GM18907 (cell line): Measurements from ENCODE around the gene ARHGEF12.

Experiments
- ATAC-seq: cut with Tn5 transposase; IDR thresholded peaks from one replicate; pipeline ENCODE4 v1.9.1; 2021; ENCODE audit warnings: mild to moderate bottlenecking, moderate library complexity; ENCODE audit not compliant: unreplicated experiment

The ARHGEF12 gene

GRCh38 chr11:120383518-120384155 lies 47.4 kb downstream of the ARHGEF12 start:
- no peak for ATAC-seq

DNA sequence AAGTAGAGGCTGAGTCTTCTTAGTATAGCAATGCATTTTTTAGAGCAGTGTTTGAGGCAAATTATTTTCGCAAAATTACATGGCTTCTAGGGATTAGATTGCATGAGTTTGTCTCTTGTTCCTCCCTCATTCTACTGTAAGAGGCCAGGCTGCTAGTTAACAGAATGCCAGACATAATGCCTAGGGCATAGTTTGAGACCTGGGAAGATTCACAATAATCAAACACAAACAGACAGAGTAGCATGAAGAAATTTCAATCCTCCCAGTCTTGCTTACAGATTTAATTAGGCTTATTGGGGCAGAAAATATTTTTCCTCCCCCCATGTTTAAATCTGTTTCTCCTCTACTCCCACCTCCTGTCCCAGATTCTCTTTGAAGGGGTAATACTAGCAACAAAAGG lies 48.3 kb downstream of the ARHGEF12 start:
- no peak for ATAC-seq

DNA sequence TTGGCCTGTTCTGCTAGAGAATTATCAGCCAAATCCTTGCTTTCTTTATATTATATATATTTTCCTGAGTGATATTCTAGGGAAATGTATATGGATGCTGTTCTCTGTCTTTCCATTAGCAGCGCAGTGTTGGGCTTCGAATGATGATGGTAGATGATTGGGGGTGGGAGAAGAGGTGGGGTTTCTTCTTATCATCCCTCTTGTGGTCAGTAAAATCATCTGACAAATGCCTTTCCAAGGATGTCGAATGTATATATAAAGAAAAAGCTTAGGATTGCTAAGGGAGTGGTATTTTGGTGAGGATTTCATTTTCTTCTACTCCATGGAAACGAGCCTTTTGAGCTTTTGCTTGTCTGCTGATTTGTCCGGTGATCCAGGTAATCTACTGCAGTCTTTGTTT lies 48.9 kb downstream of the ARHGEF12 start:
- no peak for ATAC-seq

DNA sequence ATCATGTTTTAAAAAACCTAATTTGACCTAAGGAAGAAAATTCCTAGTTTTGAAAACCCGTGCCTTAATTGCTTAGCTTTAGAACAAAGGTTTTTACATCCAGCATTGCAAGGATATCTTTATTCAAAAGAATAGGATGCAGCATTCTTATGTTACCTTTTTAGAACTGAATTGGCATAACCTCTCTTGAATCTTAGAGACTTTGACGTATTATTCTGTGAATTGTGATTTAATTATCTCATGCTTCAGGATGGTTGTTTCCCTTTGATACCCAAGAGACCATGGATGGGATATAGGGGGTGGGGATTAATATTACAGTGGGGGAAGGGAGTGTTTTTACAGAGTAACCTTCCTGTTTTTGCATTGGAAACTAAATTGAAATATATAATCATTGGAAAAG lies 49.4 kb downstream of the ARHGEF12 start:
- ATAC-seq = no peak

DNA sequence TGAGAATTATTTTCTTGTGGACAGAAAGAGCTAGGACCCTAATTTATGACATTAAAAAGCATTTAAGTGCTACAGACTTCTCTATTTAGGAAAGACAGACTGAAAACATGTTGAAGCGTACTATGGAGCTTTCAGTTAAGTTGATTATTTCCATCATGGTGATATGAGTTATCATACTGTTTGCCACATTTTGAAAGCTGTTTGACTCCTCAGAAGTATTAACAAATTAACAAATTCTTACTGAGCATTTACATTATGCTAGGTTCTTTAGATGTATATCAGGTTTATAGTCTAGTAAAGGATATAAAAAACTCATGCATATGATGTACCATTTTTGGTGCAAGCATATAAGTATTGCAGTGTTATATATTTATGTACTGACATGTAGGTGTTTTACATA lies 50.1 kb downstream of the ARHGEF12 start:
- ATAC-seq = no peak

- no peak for ATAC-seq
Observed at GRCh38 chr11:120386774-120387371, 50.7 kb downstream of the ARHGEF12 start.

DNA sequence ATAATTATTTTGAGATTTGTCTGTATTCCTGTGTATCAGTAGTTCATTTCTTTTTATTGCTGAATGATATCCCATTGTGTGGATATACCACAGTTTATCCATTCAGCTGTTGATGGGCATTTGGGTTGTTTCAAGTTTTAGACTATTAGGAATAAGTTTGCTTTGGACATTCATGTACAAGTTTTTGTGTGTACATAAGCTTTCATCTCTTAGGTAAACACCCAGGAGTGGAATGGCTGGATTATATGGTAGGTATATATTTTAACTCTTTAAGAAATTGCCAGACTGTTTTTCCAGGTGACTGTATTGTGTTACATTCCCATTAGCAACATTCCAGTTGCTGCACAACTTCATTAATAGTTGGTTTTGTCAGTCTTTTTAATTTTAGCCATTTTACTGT lies 52.0 kb downstream of the ARHGEF12 start:
- ATAC-seq = no peak

- no peak for ATAC-seq
Observed at GRCh38 chr11:120389693-120390584, 53.7 kb downstream of the ARHGEF12 start.

- ATAC-seq = no peak
Observed at GRCh38 chr11:120390585-120390922, 54.3 kb downstream of the ARHGEF12 start.

DNA sequence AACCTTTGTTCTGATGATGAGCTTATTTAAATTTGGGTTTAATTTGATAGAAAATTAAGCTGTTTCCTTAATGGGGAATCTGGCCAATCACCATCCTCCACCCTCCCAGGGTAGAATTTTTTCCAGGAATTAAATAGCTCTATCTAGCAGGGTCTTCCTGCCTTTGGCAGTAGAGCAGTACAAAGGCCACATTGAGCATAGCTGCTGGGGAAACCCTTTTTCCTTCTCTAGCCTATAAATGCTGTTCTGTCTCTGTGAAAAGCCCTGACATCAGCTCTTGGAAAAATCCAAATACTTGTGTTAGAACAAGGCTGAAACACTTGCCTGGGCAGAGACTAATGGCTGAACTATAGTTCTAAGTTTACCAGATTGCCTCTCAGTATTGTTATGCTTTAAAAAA lies 55.1 kb downstream of the ARHGEF12 start:
- ATAC-seq = no peak

- no peak for ATAC-seq
Observed at GRCh38 chr11:120391854-120392253, 55.6 kb downstream of the ARHGEF12 start.

- no peak for ATAC-seq
Observed at GRCh38 chr11:120392314-120392713, 56.1 kb downstream of the ARHGEF12 start.

DNA sequence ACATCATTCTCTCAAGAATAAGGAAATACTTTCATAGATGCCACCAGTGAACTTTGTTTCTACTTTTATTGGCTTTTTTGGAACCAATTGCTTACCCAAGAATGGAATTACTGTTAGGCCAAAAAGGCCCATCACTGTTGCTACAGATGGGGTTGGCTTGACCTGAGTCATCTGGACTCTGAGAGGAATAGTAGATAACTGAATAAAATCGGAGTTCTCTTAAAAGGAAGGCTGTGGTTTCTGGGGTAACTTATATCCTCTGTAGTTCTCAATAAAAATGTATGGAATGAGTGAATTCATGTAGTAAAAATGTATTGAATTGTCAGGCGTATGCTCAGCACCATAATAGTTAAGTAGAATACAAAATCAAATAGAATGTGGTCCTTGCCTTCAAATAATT lies 56.6 kb downstream of the ARHGEF12 start:
- ATAC-seq = no peak

DNA sequence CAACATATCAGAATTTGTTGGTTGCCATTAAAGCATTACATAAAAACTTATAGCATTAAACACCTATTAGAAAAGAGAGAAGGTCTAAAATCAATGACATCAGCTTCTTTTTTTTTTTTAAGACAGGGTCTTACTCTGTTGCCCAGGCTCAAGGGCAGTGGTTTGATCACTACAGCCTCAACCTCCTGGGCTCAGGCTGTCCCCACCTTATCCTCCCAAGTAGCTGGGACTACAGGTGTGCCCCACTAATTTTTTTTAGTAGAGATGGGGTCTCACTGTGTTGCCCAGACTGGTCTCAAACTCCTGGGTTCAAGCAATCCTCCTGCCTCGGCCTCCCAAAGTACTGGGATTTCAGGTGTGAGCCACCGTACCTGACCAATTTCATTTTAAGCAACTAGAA lies 57.9 kb downstream of the ARHGEF12 start:
- ATAC-seq = no peak

- no peak for ATAC-seq
Observed at GRCh38 chr11:120395778-120396177, 59.6 kb downstream of the ARHGEF12 start.

DNA sequence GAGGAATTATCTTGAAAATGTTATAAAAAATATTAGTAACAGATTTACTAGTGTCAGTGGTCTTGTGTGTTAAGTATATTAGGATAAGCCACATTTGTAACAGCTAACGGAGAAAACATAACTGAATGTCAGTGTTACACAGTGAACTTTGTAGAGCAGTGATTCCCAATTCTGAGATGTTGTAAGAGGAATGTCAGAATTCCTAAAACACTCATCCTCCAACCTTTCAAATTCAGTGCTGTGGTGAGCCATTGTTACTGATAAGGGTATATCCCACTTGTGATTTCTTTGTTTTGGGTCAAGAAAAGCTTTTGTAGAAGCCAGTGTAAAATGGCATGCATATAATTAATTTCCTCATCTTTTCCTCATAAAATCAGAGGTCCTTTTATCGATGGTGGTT lies 61.9 kb downstream of the ARHGEF12 start:
- no peak for ATAC-seq

DNA sequence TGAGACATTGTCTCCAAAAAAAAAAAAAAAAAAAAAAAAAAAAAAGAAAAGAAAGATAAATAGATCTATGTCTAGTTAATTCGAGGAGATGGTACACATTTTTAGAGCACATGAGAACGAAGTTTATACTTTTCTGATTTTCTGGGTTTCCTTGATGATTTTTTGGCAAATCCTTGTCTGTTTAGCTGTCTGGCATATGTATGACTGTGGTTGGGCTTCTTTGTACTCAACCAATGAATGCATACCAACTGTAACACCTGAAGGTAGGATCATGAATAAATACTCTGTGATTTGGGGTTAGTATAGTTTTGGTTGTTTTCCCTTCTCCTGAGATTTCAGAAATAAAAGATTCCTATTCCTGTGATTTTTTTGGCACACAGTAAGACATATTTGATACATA lies 63.1 kb downstream of the ARHGEF12 start:
- no peak for ATAC-seq

DNA sequence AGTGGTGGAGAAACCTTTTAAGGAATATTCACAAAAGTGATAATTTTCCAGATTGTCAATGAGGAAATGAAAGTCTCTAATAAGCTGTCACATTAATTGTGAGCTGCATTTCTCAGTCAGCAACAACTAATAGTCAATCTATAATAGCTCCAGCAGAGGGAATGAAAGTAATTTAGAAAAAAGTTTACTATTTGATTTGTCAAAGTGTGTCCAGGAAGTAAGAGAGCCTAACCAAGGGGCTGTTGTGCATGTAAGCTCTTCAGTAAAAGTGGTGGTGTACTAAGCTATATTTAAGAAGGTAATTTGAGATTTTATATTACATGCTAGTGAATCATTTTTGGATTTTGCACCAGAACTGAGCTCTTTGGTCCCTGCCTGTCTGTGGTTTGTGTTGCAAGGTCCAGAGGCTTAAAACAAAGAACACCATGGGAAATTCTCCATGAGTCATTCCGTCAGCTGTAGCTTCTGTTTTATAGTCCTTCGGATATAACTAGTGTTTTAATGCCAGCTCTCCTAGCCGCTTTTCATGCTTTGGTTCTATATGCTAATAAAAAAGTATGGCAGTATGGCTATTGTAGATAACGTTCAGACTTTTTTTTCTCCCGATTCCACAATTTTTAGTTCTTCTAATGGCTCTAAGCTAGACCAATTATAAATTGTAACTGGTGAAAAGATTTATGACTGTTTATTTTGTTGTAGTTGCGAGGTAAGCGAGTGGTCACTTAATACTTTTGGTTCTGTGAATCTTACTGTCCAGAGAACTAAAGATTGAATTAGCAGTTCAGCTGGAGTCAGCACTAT lies 64.6 kb downstream of the ARHGEF12 start:
- no peak for ATAC-seq

DNA sequence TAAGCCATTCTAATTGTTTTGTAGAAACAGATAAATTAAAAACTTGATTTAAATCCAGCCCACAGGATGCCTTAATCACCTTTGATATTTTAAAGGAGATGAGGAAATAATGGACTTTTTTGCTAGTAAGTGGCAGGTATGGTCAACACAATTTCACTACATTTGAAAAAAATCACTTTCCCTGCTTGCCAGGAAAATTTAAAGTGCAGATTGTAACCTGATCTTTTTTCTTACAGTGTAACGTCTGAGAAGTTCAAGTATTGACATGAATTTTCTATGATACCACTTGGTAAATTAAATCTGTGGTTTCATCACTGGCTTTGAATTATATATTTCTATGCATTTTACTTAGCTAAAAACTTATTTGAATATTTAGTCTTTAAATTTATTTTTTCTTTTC lies 65.3 kb downstream of the ARHGEF12 start:
- ATAC-seq = no peak

DNA sequence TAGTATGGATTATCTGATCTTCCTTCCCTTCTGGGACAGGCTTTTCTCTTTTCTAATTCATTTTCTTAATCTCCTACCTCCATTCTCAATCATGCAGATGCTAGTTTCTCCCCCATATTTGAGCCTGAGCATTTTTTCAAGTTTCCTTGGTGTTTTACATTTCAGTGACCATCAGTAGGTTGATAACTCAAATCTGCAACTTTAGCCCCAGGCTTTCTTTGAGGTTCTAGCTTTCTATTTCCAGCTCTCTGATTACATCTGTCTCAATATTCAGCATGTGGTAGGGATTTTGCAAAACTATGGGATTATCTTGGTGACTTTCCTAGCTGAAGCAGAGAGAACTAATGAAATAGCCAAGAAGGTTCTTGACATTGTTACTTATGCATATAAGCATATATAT lies 67.8 kb downstream of the ARHGEF12 start:
- no peak for ATAC-seq

GRCh38 chr11:120404495-120404894 lies 68.3 kb downstream of the ARHGEF12 start:
- no peak for ATAC-seq
